KBM-7 (cell line): ENCODE data around the gene GEMIN5.

Experiments used
- DNase-seq: peaks from one replicate; pipeline ENCODE4 v3.0.0-alpha.2; 2015
- in situ Hi-C: fragments of 300-500 bp; cut with MboI; formaldehyde crosslinking; loops from 2 replicates; pipeline ENCODE4 v1.14.3; 2020; ENCODE audit warnings: low sequenced_read_pairs, low pct_unique_long_range_greater_than_20kb, mixed read lengths

The GEMIN5 gene

GRCh38 chr5:154858297-154858971 lies 79.6 kb downstream of the GEMIN5 start, which contains the start of gene CNOT8:
CNOT8 (plus strand) TSS chr5:154858627; CDS start chr5:154863279, 4,652 bp downstream.
- peak; percentile 99 for DNase-seq
- in situ Hi-C loops = no loop called here

- in situ Hi-C loops = no loop called here
- peak; percentile 97 for DNase-seq
Observed at GRCh38 chr5:154857530-154858296, 80.3 kb downstream of the GEMIN5 start.

- in situ Hi-C loops = no loop called here
Observed at GRCh38 chr5:154851351-154851750, 86.7 kb downstream of the GEMIN5 start.

GRCh38 chr5:154850255-154851062 lies 87.6 kb downstream of the GEMIN5 start, which contains the start of gene FAXDC2:
FAXDC2 (minus strand) TSS chr5:154850603; CDS start chr5:154838178, 12,425 bp downstream.
- in situ Hi-C loops = no loop called here
- peak; percentile 71 for DNase-seq

More at GRCh38 chr5:154851351-154851750, 86.7 kb downstream of the GEMIN5 start:
- DNase-seq = no peak

GRCh38 chr5:154849791-154850201 lies 88.2 kb downstream of the GEMIN5 start:
- DNase-seq = no peak
- in situ Hi-C loops = no loop called here

- no peak for DNase-seq
- in situ Hi-C loops = no loop called here
Observed at GRCh38 chr5:154849264-154849785, 88.7 kb downstream of the GEMIN5 start.

- in situ Hi-C loops = no loop called here
- DNase-seq = no peak
Observed at GRCh38 chr5:154844809-154845208, 93.2 kb downstream of the GEMIN5 start.

- no peak for DNase-seq
- in situ Hi-C loops = no loop called here
Observed at GRCh38 chr5:154842689-154843530, 95.1 kb downstream of the GEMIN5 start.

- DNase-seq = no peak
- in situ Hi-C loops = no loop called here
Observed at GRCh38 chr5:154841273-154841661, 96.7 kb downstream of the GEMIN5 start.

GRCh38 chr5:154840435-154841272 lies 97.4 kb downstream of the GEMIN5 start:
- in situ Hi-C loops = no loop called here
- DNase-seq = peak; percentile 37
